Activated T-helper 9 cell treated with anti-CD3 and anti-CD28 coated beads, Interleukin-2, amount 50 U/mL, for 16 hours (primary cell): ENCODE results near the gene SND1.
"Not testable (repeated sequence)": the region's sequence is repeated elsewhere in the genome, so short reads cannot be mapped to it uniquely, and the experiment has no call there.

Experiments
- DNase-seq: peaks from one replicate; pipeline ENCODE4 v3.0.0-alpha.2; 2020; ENCODE audit warnings: low read depth

The SND1 gene

GRCh38 chr7:127962589-127963361 is 310.8 kb downstream of the SND1 start:
- no peak for DNase-seq

- DNase-seq, result not testable (repeated sequence)
Observed at GRCh38 chr7:127963850-127964249, 311.9 kb downstream of the SND1 start.

GRCh38 chr7:127967281-127967680 is 315.3 kb downstream of the SND1 start:
- DNase-seq, result no peak

GRCh38 chr7:127968547-127968946 is 316.6 kb downstream of the SND1 start:
- no peak for DNase-seq

- DNase-seq, result no peak
Observed at GRCh38 chr7:127973832-127974231, 321.8 kb downstream of the SND1 start.

- DNase-seq, result no peak
Observed at GRCh38 chr7:127974446-127975035, 322.5 kb downstream of the SND1 start.

GRCh38 chr7:127976056-127976737 is 324.2 kb downstream of the SND1 start:
- no peak for DNase-seq

- no peak for DNase-seq
Observed at GRCh38 chr7:127976738-127977120, 324.7 kb downstream of the SND1 start.

- DNase-seq, result no peak
Observed at GRCh38 chr7:127978421-127978820, 326.4 kb downstream of the SND1 start.

GRCh38 chr7:127979113-127979727 is 327.2 kb downstream of the SND1 start:
- DNase-seq, result no peak

- no peak for DNase-seq
Observed at GRCh38 chr7:127979728-127980126, 327.7 kb downstream of the SND1 start.

- no peak for DNase-seq
Observed at GRCh38 chr7:127980901-127981300, 328.9 kb downstream of the SND1 start.

GRCh38 chr7:127981965-127982364 is 330.0 kb downstream of the SND1 start:
- no peak for DNase-seq

- DNase-seq, result no peak
Observed at GRCh38 chr7:127983804-127984332, 331.9 kb downstream of the SND1 start.

GRCh38 chr7:127986581-127987521 is 334.9 kb downstream of the SND1 start:
- no peak for DNase-seq

GRCh38 chr7:127988751-127989150 is 336.8 kb downstream of the SND1 start:
- no peak for DNase-seq

GRCh38 chr7:127993317-127993716 is 341.3 kb downstream of the SND1 start:
- no peak for DNase-seq

GRCh38 chr7:127993987-127994386 is 342.0 kb downstream of the SND1 start:
- DNase-seq, result no peak

- DNase-seq, result no peak
Observed at GRCh38 chr7:127995156-127995880, 343.3 kb downstream of the SND1 start.

GRCh38 chr7:127995881-127996215 is 343.9 kb downstream of the SND1 start:
- DNase-seq, result no peak
